Measurements from ENCODE around the gene ZMYM4.

Gene ZMYM4

DNA sequence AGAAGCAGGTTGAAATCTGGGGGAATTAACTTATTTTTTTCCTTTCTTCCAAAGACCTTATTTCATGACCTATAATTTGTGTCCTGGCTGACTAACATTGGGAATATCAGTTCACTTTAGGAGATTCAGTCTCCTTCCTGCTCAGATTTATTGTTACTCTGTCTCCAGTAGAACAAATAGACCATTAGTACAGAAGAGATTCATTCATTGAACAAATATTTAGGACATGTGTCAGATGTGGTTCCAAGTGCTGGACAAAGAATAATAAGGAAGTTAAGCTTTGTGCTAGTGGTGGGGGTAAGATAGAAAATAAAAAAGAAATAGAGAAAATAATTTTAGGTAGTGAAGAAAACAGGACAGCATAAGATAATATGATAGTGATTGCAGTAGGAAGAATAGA lies 20.3 kb downstream of the ZMYM4 start:
- Histone ChIP-seq H3K36me3 (ENCODE audit: control insufficient read depth in 2 of 2, insufficient read depth in 2 of 2, low read length in 2 of 2) (peaks cover 0 to 9% of the 10 kb centered on the region in 2 donors), H3K9me3 (ENCODE audit: control insufficient read depth in 2 of 2, low read length in 2 of 2) (no peaks in the 10 kb centered on the region), H3K9ac (ENCODE audit: low read depth in 1 of 2, low read length in 2 of 2) (no peak overlapping the region)

DNA sequence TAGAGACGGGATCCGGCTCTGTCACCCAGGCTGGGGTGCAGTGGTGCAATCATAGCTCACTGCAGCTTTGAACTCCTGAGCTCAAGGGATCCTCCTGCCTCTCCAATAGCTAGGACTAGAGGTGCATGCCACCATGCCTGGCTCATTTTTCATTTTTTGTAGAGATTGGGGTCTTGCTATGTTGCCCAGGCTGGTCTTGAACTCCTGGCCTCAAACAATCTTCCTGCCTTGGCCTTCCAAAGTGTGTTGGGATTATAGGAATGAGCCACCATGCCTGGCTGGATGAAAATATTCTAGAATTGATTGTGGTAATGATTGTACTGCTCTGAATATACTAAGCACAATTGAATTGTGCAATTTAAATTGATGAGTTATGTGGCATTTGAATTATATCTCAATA lies 21.9 kb downstream of the ZMYM4 start:
- Histone ChIP-seq H3K4me1 (ENCODE audit: control insufficient read depth in 2 of 2, insufficient read depth in 2 of 2, low read length in 2 of 2) (peaks cover 0 to 2% of the 10 kb centered on the region in 2 donors), H3K4me3 (ENCODE audit: low read length in 2 of 2) (no peak overlapping the region), H3K36me3 (ENCODE audit: control insufficient read depth in 2 of 2, insufficient read depth in 2 of 2, low read length in 2 of 2) (peaks cover 0 to 9% of the 10 kb centered on the region in 2 donors), H3K9me3 (ENCODE audit: control insufficient read depth in 2 of 2, low read length in 2 of 2) (no peaks in the 10 kb centered on the region), H3K27ac (ENCODE audit: low read depth in 2 of 2, low read length in 2 of 2) (no peak overlapping the region), H3K27me3 (ENCODE audit: control insufficient read depth in 2 of 2, insufficient read depth in 2 of 2, low read length in 2 of 2) (no peaks in the 10 kb centered on the region), H3K9ac (ENCODE audit: low read depth in 1 of 2, low read length in 2 of 2) (no peak overlapping the region)

More for the DNA sequence above, 20.3 kb downstream of the ZMYM4 start:
- Histone ChIP-seq H3K4me3 (ENCODE audit: low read length in 2 of 2) (no peak overlapping the region), H3K4me1 (ENCODE audit: control insufficient read depth in 2 of 2, insufficient read depth in 2 of 2, low read length in 2 of 2) (peaks cover 0 to 2% of the 10 kb centered on the region in 2 donors), H3K27ac (ENCODE audit: low read depth in 2 of 2, low read length in 2 of 2) (no peak overlapping the region), H3K27me3 (ENCODE audit: control insufficient read depth in 2 of 2, insufficient read depth in 2 of 2, low read length in 2 of 2) (no peaks in the 10 kb centered on the region)

DNA sequence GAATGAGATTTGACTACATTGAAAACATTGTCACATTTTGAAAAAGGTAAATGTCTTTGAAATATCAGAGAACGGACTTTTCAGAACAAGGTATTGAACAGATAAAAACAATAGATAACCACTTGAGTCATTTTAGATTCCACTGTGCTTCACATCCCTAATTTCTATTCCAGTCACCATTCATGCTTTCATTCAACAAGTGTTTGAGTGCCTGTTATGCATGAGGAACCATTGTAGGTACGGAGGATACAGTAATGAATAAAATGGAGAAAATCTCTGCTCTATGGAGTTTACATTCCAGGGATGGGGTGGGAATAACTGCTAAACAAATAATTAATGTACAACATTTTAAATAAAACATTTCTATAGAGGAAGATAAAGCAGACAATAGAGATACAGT lies 26.3 kb downstream of the ZMYM4 start:
- Histone ChIP-seq H3K4me3 (ENCODE audit: low read length in 2 of 2) (no peak overlapping the region), H3K36me3 (ENCODE audit: control insufficient read depth in 2 of 2, insufficient read depth in 2 of 2, low read length in 2 of 2) (peaks cover 0 to 20% of the 10 kb centered on the region in 2 donors), H3K9me3 (ENCODE audit: control insufficient read depth in 2 of 2, low read length in 2 of 2) (no peaks in the 10 kb centered on the region), H3K9ac (ENCODE audit: low read depth in 1 of 2, low read length in 2 of 2) (no peak overlapping the region), H3K4me1 (ENCODE audit: control insufficient read depth in 2 of 2, insufficient read depth in 2 of 2, low read length in 2 of 2) (no peaks in the 10 kb centered on the region), H3K27me3 (ENCODE audit: control insufficient read depth in 2 of 2, insufficient read depth in 2 of 2, low read length in 2 of 2) (no peaks in the 10 kb centered on the region), H3K27ac (ENCODE audit: low read depth in 2 of 2, low read length in 2 of 2) (no peak overlapping the region)

DNA sequence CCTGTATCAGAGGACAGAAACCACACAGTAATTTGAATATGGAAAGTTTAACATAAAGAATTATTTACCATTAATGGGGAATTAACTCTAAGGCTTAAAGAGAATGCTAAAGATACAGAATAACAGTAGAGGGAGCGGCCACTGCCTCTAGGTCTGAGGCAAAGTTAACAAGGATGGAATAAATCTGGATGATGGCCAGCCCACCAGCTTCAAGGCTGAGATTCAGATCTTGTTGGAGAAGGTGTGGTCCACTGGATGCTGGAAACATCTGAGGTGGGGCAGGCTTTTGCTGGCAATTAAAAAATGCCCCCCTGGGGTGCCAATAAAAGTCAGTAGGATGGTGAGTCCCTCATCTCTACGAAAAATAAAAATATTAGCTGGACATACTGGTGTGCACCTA lies 29.4 kb downstream of the ZMYM4 start:
- H3K9ac ChIP-seq (ENCODE audit: low read depth in 1 of 2, low read length in 2 of 2): no peak overlapping the region
- H3K4me1 ChIP-seq (ENCODE audit: control insufficient read depth in 2 of 2, insufficient read depth in 2 of 2, low read length in 2 of 2): no peaks in the 10 kb centered on the region
- H3K4me3 ChIP-seq (ENCODE audit: low read length in 2 of 2): no peak overlapping the region
- no peaks in the 10 kb centered on the region for H3K9me3 ChIP-seq (ENCODE audit: control insufficient read depth in 2 of 2, low read length in 2 of 2)
- no peaks in the 10 kb centered on the region for H3K27me3 ChIP-seq (ENCODE audit: control insufficient read depth in 2 of 2, insufficient read depth in 2 of 2, low read length in 2 of 2)
- H3K36me3 ChIP-seq (ENCODE audit: control insufficient read depth in 2 of 2, insufficient read depth in 2 of 2, low read length in 2 of 2): peaks cover 0 to 14% of the 10 kb centered on the region in 2 donors
- H3K27ac ChIP-seq (ENCODE audit: low read depth in 2 of 2, low read length in 2 of 2): no peak overlapping the region

DNA sequence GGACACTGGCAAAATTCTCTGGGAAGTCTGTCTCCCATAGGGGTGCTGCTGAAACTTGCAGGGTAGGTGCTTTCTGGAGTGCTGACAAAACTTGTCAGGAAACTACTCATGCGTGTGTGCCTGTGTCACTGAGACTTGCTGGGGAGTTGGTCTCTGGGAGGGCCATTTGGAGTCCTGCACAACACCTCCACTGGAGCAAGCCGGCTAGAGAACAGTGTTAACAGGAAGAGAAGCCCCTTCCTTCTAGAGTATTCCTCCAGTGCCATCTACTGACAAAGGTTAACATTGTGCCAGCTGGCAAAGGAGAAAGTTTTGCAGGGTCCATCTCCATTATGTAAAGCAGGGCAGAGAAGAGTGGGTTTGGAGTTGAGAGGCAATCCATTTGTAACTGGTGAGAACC lies 30.0 kb downstream of the ZMYM4 start:
- Histone ChIP-seq H3K9ac (ENCODE audit: low read depth in 1 of 2, low read length in 2 of 2) (no peak overlapping the region), H3K36me3 (ENCODE audit: control insufficient read depth in 2 of 2, insufficient read depth in 2 of 2, low read length in 2 of 2) (peaks cover 0 to 11% of the 10 kb centered on the region in 2 donors), H3K4me1 (ENCODE audit: control insufficient read depth in 2 of 2, insufficient read depth in 2 of 2, low read length in 2 of 2) (no peaks in the 10 kb centered on the region), H3K27me3 (ENCODE audit: control insufficient read depth in 2 of 2, insufficient read depth in 2 of 2, low read length in 2 of 2) (no peaks in the 10 kb centered on the region), H3K4me3 (ENCODE audit: low read length in 2 of 2) (no peak overlapping the region), H3K9me3 (ENCODE audit: control insufficient read depth in 2 of 2, low read length in 2 of 2) (no peaks in the 10 kb centered on the region), H3K27ac (ENCODE audit: low read depth in 2 of 2, low read length in 2 of 2) (no peak overlapping the region)

DNA sequence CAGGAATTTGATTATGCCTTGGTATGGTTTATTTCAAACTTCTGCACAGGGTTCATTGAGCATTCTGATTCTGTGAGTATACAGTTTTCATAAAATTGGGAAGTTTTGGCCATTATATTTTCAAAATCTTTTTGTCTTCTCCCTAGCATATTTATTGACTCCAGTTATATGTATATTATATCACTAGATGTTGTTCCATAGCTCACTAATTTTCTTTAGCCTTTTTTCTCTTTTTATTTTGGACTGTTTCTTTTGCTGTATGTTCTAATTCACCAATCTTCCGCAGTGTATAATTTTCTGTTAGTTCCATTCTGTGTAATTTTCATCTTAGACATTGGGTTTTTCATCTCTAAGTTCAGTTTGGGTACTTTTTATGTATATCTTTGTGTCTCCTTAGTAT lies 31.9 kb downstream of the ZMYM4 start:
- Histone ChIP-seq H3K9ac (ENCODE audit: low read depth in 1 of 2, low read length in 2 of 2) (no peak overlapping the region), H3K27ac (ENCODE audit: low read depth in 2 of 2, low read length in 2 of 2) (no peak overlapping the region), H3K36me3 (ENCODE audit: control insufficient read depth in 2 of 2, insufficient read depth in 2 of 2, low read length in 2 of 2) (peaks cover 0 to 11% of the 10 kb centered on the region in 2 donors), H3K4me3 (ENCODE audit: low read length in 2 of 2) (no peak overlapping the region), H3K4me1 (ENCODE audit: control insufficient read depth in 2 of 2, insufficient read depth in 2 of 2, low read length in 2 of 2) (no peaks in the 10 kb centered on the region), H3K9me3 (ENCODE audit: control insufficient read depth in 2 of 2, low read length in 2 of 2) (no peaks in the 10 kb centered on the region), H3K27me3 (ENCODE audit: control insufficient read depth in 2 of 2, insufficient read depth in 2 of 2, low read length in 2 of 2) (no peaks in the 10 kb centered on the region)

DNA sequence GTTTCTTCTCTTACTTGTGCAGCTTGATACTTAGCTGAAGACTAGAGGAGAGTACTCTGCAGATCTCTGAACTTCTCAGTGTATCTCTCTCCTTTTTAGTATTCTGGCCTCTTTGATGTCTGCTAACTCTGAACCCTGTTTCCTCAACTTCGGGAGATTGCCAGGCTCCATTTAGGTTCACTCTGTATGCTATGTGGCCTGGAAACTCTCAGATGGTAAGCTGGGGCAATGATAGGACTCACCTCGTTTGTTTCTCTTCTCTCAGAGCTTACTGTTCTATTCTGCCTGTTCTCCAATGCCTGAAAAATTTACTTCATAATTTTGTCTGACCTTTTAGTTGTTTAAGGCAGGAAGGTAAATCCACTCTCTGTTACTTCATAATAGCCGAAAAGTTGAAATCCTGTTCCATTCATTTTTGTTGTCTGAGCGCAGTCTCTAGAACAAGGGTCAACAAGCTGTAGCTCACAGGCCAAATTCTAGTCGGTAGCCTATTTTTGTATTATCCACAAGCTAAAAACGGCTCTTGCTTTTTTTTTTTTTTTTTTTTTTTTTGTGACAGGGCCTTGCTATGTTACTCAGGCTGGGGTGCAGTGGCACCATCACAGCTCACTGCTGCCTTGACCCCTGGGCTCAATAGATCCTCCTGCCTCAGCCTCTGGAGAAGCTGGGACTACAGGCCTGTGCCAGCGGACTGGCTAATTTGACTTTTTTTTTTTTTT lies 33.3 kb downstream of the ZMYM4 start:
- H3K27me3 ChIP-seq (ENCODE audit: control insufficient read depth in 2 of 2, insufficient read depth in 2 of 2, low read length in 2 of 2): no peaks in the 10 kb centered on the region
- H3K27ac ChIP-seq (ENCODE audit: low read depth in 2 of 2, low read length in 2 of 2): no peak overlapping the region
- H3K36me3 ChIP-seq (ENCODE audit: control insufficient read depth in 2 of 2, insufficient read depth in 2 of 2, low read length in 2 of 2): peaks cover 0 to 7% of the 10 kb centered on the region in 2 donors
- H3K4me3 ChIP-seq (ENCODE audit: low read length in 2 of 2): no peak overlapping the region
- H3K4me1 ChIP-seq (ENCODE audit: control insufficient read depth in 2 of 2, insufficient read depth in 2 of 2, low read length in 2 of 2): no peaks in the 10 kb centered on the region
- H3K9me3 ChIP-seq (ENCODE audit: control insufficient read depth in 2 of 2, low read length in 2 of 2): no peaks in the 10 kb centered on the region
- H3K9ac ChIP-seq (ENCODE audit: low read depth in 1 of 2, low read length in 2 of 2): no peak overlapping the region

DNA sequence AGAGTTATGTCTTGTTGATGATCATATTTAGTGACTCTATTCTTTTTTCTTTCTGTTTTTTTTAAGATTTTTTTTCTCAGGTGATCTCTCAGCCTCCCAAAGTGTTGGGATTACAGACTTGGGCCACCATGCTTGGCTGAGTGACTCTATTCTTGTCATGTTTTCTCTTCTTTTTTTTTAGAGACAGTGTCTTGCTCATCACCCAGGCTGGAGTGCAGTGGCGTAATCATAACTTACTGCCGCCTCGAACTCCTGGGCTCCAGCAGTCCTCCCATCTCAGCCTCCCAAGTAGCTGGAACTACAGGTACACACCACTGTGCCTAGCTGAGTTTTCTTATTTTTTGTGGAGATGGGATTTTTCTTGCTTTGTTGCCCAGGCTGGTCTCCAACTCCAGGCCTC lies 36.9 kb downstream of the ZMYM4 start:
- no peaks in the 10 kb centered on the region for H3K9me3 ChIP-seq (ENCODE audit: control insufficient read depth in 2 of 2, low read length in 2 of 2)
- no peaks in the 10 kb centered on the region for H3K4me1 ChIP-seq (ENCODE audit: control insufficient read depth in 2 of 2, insufficient read depth in 2 of 2, low read length in 2 of 2)
- H3K9ac ChIP-seq (ENCODE audit: low read depth in 1 of 2, low read length in 2 of 2): no peak overlapping the region
- H3K27ac ChIP-seq (ENCODE audit: low read depth in 2 of 2, low read length in 2 of 2): no peak overlapping the region
- no peak overlapping the region for H3K4me3 ChIP-seq (ENCODE audit: low read length in 2 of 2)
- H3K27me3 ChIP-seq (ENCODE audit: control insufficient read depth in 2 of 2, insufficient read depth in 2 of 2, low read length in 2 of 2): no peaks in the 10 kb centered on the region
- peaks cover 0 to 3% of the 10 kb centered on the region in 2 donors for H3K36me3 ChIP-seq (ENCODE audit: control insufficient read depth in 2 of 2, insufficient read depth in 2 of 2, low read length in 2 of 2)

DNA sequence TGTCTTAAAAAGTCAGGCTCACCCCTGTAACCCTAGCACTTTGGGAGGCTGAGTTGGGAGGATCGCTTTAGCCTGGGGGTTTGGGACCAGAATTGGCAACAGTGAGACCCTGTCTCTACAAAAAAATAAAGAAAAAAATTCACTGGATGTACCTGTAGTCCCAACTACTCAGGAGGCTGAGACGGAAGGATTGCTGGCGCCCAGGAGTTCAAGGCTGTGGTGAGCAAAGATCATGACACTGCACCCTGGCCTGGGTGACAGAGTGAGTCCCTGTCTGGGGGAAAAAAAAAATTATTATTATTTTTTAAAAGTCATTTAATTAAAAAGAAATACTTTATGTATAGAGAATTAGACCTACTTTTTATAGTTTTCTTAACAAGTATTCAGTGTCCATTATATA lies 47.1 kb downstream of the ZMYM4 start:
- H3K9me3 ChIP-seq (ENCODE audit: control insufficient read depth in 2 of 2, low read length in 2 of 2): no peaks in the 10 kb centered on the region
- H3K4me1 ChIP-seq (ENCODE audit: control insufficient read depth in 2 of 2, insufficient read depth in 2 of 2, low read length in 2 of 2): no peaks in the 10 kb centered on the region
- peaks cover 4% of the 10 kb centered on the region in 2 donors for H3K36me3 ChIP-seq (ENCODE audit: control insufficient read depth in 2 of 2, insufficient read depth in 2 of 2, low read length in 2 of 2)

DNA sequence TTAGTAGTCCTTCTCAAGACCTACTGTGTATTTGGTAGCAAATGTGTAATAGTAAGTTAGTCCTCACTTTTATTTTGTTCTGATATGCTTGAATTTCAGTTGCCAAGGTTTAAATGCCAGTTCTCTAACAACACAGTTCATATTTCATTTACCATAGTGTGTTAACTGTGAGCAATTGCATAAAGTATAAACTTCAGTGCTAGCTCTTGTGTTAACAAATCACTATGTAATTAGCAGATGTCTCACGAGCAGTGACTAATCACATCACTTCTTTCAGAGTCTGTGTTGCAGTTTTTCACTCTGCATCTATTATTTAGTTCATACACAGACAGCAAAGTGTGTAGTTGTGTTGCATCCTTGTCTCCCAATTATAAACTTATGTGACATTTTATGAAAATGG lies 47.8 kb downstream of the ZMYM4 start:
- Histone ChIP-seq H3K27me3 (ENCODE audit: control insufficient read depth in 2 of 2, insufficient read depth in 2 of 2, low read length in 2 of 2) (no peaks in the 10 kb centered on the region), H3K9me3 (ENCODE audit: control insufficient read depth in 2 of 2, low read length in 2 of 2) (no peaks in the 10 kb centered on the region), H3K4me1 (ENCODE audit: control insufficient read depth in 2 of 2, insufficient read depth in 2 of 2, low read length in 2 of 2) (no peaks in the 10 kb centered on the region), H3K9ac (ENCODE audit: low read depth in 1 of 2, low read length in 2 of 2) (no peak overlapping the region), H3K36me3 (ENCODE audit: control insufficient read depth in 2 of 2, insufficient read depth in 2 of 2, low read length in 2 of 2) (no peaks in the 10 kb centered on the region), H3K27ac (ENCODE audit: low read depth in 2 of 2, low read length in 2 of 2) (no peak overlapping the region), H3K4me3 (ENCODE audit: low read length in 2 of 2) (no peak overlapping the region)

More for the DNA sequence above, 47.1 kb downstream of the ZMYM4 start:
- H3K27ac ChIP-seq (ENCODE audit: low read depth in 2 of 2, low read length in 2 of 2): no peak overlapping the region
- no peak overlapping the region for H3K9ac ChIP-seq (ENCODE audit: low read depth in 1 of 2, low read length in 2 of 2)
- no peaks in the 10 kb centered on the region for H3K27me3 ChIP-seq (ENCODE audit: control insufficient read depth in 2 of 2, insufficient read depth in 2 of 2, low read length in 2 of 2)
- H3K4me3 ChIP-seq (ENCODE audit: low read length in 2 of 2): no peak overlapping the region
